ENCODE measurements around the gene SHISA7.

The SHISA7 gene

DNA sequence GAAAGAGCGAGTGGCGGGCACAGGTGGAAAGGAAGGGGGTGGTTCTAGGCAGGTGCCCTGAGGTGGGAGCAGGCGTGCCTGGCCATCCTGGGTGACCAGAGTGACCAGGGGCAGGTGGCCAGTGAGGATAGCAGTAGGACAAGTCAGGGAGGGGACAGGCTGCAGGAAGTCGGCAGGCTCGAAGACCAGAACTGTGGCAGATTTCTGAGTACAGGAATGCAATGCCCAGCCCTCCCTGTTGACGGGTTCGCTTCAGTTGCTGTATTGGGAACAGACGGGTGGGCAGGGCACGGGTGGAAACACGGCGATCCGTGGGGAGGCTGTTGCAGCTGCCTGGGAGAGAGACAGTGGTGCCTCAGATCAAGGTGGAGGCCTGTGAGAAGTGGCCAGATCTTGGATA lies 35.3 kb upstream of the SHISA7 start:
- Histone ChIP-seq H3K36me3 (ENCODE audit: insufficient read depth, low read length) (no peaks in the 10 kb centered on the region), H3K79me2 (ENCODE audit: insufficient read depth, low read length) (no peaks in the 10 kb centered on the region), H3K9ac (ENCODE audit: low read length) (no peak overlapping the region), H3K27ac (ENCODE audit: low read depth, low read length, poor library complexity, severe bottlenecking) (no peak overlapping the region), H3K27me3 (ENCODE audit: insufficient read depth, low read length) (no peaks in the 10 kb centered on the region), H3K9me3 (ENCODE audit: low read length) (no peaks in the 10 kb centered on the region), H3K4me1 (ENCODE audit: insufficient read depth, low read length, severe bottlenecking) (peaks cover 17% of the 10 kb centered on the region), H4K20me1 (ENCODE audit: insufficient read depth, low read length) (no peaks in the 10 kb centered on the region), H3K4me3 (ENCODE audit: low read depth, low read length, poor library complexity, severe bottlenecking) (no peak overlapping the region), H3K4me2 (ENCODE audit: low read length) (peak overlapping the region; percentile 60; the same call in 1 of the 2 replicates), H3K9me2 (ENCODE audit: low read depth, low read length) (no peaks in the 10 kb centered on the region), H2AFZ (ENCODE audit: low read length) (no peak overlapping the region), H3F3A (ENCODE audit: insufficient read depth, low read length) (no peaks in the 10 kb centered on the region)
- TF ChIP-seq, protein P1, sequence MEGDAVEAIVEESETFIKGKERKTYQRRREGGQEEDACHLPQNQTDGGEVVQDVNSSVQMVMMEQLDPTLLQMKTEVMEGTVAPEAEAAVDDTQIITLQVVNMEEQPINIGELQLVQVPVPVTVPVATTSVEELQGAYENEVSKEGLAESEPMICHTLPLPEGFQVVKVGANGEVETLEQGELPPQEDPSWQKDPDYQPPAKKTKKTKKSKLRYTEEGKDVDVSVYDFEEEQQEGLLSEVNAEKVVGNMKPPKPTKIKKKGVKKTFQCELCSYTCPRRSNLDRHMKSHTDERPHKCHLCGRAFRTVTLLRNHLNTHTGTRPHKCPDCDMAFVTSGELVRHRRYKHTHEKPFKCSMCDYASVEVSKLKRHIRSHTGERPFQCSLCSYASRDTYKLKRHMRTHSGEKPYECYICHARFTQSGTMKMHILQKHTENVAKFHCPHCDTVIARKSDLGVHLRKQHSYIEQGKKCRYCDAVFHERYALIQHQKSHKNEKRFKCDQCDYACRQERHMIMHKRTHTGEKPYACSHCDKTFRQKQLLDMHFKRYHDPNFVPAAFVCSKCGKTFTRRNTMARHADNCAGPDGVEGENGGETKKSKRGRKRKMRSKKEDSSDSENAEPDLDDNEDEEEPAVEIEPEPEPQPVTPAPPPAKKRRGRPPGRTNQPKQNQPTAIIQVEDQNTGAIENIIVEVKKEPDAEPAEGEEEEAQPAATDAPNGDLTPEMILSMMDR (IDR thresholded peaks at IDR 0.05; ENCODE audit: low read length), result no peak
- TF ChIP-seq EZH2 (IDR thresholded peaks at IDR 0.05; ENCODE audit: borderline replicate concordance, low read length), result no peak

DNA sequence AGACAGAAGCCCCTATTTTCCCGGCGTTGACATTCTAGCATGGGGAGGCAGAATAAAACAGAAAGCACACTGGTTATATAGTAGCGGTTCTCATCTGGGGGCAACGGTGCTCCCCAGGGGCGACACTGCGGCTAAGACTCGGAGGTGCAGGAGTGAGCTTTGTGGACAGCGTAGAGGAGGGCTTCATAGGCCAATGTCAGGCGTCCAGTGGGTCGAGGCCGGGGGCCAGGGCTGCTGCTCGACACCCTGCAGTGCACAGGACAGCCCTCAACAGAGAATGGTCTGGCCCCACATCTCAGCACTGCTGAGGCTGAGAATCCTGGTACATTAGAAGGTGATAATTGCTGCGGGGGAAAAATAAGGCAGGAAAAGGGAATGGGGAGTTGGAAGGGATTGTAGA lies 34.8 kb upstream of the SHISA7 start:
- no peaks in the 10 kb centered on the region for H3K79me2 ChIP-seq (ENCODE audit: insufficient read depth, low read length)
- H3K27ac ChIP-seq (ENCODE audit: low read depth, low read length, poor library complexity, severe bottlenecking), result no peak overlapping the region
- H2AFZ ChIP-seq (ENCODE audit: low read length), result no peak overlapping the region
- peaks cover 17% of the 10 kb centered on the region for H3K4me1 ChIP-seq (ENCODE audit: insufficient read depth, low read length, severe bottlenecking)
- H3K36me3 ChIP-seq (ENCODE audit: insufficient read depth, low read length), result no peaks in the 10 kb centered on the region
- H3F3A ChIP-seq (ENCODE audit: insufficient read depth, low read length), result no peaks in the 10 kb centered on the region
- H4K20me1 ChIP-seq (ENCODE audit: insufficient read depth, low read length), result no peaks in the 10 kb centered on the region
- no peaks in the 10 kb centered on the region for H3K27me3 ChIP-seq (ENCODE audit: insufficient read depth, low read length)
- H3K9me3 ChIP-seq (ENCODE audit: low read length), result no peaks in the 10 kb centered on the region
- no peak for TF ChIP-seq EZH2 (IDR thresholded peaks at IDR 0.05; ENCODE audit: borderline replicate concordance, low read length)
- TF ChIP-seq, protein P1 (IDR thresholded peaks at IDR 0.05; ENCODE audit: low read length), result no peak
- H3K4me2 ChIP-seq (ENCODE audit: low read length), result peak overlapping the region; percentile 60
- no peaks in the 10 kb centered on the region for H3K9me2 ChIP-seq (ENCODE audit: low read depth, low read length)
- H3K9ac ChIP-seq (ENCODE audit: low read length), result peak overlapping the region; percentile 50; the same call in 1 of the 2 replicates
- H3K4me3 ChIP-seq (ENCODE audit: low read depth, low read length, poor library complexity, severe bottlenecking), result peak overlapping the region; percentile 67

DNA sequence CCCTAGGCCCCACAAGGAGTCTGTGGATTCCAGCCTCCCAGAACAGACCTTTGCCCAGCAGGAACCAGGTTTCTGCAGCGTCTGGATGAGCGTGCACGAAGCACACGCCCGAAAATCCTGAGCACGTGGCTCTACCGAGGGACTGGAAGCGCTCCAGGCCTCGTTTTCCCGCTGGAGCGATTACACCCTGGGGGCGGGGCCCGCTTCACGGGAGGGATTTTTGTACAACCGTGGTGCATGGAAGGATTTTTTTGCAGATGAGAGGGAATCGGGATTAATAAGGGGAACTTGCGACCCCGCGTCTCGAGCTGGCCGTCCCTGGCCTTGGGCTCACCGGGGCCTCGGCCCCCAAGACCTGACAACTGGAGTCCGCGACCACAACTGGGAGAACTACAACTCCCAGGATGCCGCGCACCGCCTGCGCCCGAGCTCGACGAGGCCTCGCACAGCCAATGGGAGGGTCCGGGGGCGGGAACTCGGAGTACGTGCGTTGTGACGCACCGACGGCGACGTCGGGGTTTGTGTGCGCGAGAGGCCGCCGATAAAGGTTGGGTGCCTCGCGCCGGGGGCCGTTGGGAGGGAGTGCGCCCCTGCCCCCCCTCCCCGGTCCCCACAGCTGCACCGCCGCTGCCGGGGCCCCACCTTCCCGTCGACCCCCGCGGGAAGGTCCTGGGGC lies 33.1 kb upstream of the SHISA7 start, which contains the start of gene ZNF628:
Gene ZNF628, plus strand, starts transcription at position 518 of the 676 bp plus-strand sequence. CDS start 3,294 bp downstream, outside the sequence.
- Histone ChIP-seq H3K79me2 (ENCODE audit: insufficient read depth, low read length) (no peaks in the 10 kb centered on the region), H3K4me2 (ENCODE audit: low read length) (peak within 1 kb of the TSS; percentile 73), H2AFZ (ENCODE audit: low read length) (0 out of 2 replicates have a peak within 1 kb of the TSS, but pooled peaks have one; percentile 7), H3K4me1 (ENCODE audit: insufficient read depth, low read length, severe bottlenecking) (peaks cover 17% of the 10 kb centered on the region), H3F3A (ENCODE audit: insufficient read depth, low read length) (no peaks in the 10 kb centered on the region), H3K4me3 (ENCODE audit: low read depth, low read length, poor library complexity, severe bottlenecking) (peak within 1 kb of the TSS; percentile 67), H3K9me2 (ENCODE audit: low read depth, low read length) (no peaks in the 10 kb centered on the region), H3K27me3 (ENCODE audit: insufficient read depth, low read length) (no peaks in the 10 kb centered on the region), H3K36me3 (ENCODE audit: insufficient read depth, low read length) (no peaks in the 10 kb centered on the region), H3K9me3 (ENCODE audit: low read length) (no peaks in the 10 kb centered on the region), H4K20me1 (ENCODE audit: insufficient read depth, low read length) (no peaks in the 10 kb centered on the region), H3K9ac (ENCODE audit: low read length) (peak within 1 kb of the TSS; percentile 74), H3K27ac (ENCODE audit: low read depth, low read length, poor library complexity, severe bottlenecking) (peak within 1 kb of the TSS; percentile 10)
- TF ChIP-seq, protein P1 (IDR thresholded peaks at IDR 0.05; ENCODE audit: low read length), result no peak
- no peak for TF ChIP-seq EZH2 (IDR thresholded peaks at IDR 0.05; ENCODE audit: borderline replicate concordance, low read length)

All from OCI-LY1 (cell line).